Measurements from ENCODE around the gene EXOC7. TPM values are rescaled to one million over a fixed set of nuclear protein-coding genes. Genes with fewer than 3 reads are reported as not detected.
"Not testable (repeated sequence)": the region's sequence is repeated elsewhere in the genome, so short reads cannot be mapped to it uniquely, and the experiment has no call there.

The EXOC7 gene
- total RNA-seq, 3 donors from 2014 or later = 89.9 to 106 (median 91.0) TPM

DNA sequence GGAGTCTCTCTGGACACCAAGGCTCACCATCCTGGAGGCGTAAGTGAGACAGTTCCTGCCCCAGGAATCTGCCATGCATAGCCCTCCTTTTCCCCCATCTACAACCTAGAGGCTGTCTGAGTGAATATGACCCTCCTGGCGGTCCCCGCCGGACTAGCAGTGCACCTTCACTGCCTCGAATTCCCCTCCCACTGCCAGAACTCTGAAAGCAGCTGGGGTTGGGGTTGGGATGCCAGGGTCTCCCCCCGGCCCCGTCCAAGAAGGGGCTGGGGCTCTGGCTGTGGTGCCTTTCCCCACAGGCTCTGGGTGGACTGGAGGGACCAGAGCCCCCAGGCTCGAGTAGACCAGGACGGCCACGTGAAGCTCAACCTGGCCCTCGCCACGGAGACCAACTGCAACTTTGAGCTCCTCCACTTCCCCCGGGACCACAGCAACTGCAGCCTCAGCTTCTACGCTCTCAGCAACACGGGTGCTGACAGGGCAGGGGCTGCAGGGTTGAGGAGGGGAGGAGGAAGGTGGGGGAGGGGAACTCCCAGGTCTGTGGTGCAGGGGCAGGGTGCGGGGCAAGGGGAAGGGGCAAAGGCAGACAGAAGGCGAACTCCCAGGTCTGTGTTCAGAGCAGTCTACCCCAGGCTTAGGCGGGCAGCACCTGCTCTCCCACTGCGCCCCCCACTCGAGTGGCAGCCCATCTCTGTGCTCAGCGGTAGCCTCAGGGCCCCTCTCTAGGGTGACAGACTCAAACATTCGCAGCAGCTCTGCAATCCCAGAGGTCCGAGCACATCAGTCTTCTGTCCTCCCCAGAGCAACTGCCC is 23.4 kb downstream of the EXOC7 start:
- Mint-ChIP-seq H3K9me3 (no peaks in the 10 kb centered on the region), H3K27me3 (ENCODE audit: low read depth) (peaks cover 30% of the 10 kb centered on the region), H3K36me3 (ENCODE audit: insufficient read depth) (peaks cover 11% of the 10 kb centered on the region), H3K4me3 (no peak overlapping the region), H3K4me1 (ENCODE audit: low read depth) (peaks cover 40% of the 10 kb centered on the region)
- DNase-seq = no peak
- peak; percentile 19 to 39 for ATAC-seq

DNA sequence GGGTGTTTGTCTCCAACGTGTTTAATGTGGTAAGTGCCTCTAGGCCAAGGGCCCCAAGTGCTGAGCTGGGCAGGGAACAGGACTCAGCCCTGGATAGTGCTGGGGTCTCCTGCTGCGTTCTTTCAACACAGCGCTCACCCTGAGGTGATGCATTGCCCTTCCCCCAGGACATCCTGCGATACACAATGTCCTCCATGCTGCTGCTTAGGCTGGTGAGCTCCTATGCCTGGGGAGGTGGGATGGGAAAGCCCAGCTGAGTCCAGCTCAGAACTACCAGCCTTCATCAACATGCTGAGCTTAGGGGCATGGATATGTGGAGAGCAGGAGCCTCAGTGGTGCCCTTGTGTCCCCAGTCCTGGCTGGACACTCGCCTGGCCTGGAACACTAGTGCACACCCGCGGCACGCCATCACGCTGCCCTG is 24.0 kb downstream of the EXOC7 start:
- peaks cover 44% of the 10 kb centered on the region for H3K4me1 Mint-ChIP-seq (ENCODE audit: low read depth)
- DNase-seq (no peak), ATAC-seq (no peak)
- no peak overlapping the region for H3K4me3 Mint-ChIP-seq
- H3K9me3 Mint-ChIP-seq = no peaks in the 10 kb centered on the region
- H3K36me3 Mint-ChIP-seq (ENCODE audit: insufficient read depth) = peaks cover 9% of the 10 kb centered on the region
- peaks cover 35% of the 10 kb centered on the region for H3K27me3 Mint-ChIP-seq (ENCODE audit: low read depth)

DNA sequence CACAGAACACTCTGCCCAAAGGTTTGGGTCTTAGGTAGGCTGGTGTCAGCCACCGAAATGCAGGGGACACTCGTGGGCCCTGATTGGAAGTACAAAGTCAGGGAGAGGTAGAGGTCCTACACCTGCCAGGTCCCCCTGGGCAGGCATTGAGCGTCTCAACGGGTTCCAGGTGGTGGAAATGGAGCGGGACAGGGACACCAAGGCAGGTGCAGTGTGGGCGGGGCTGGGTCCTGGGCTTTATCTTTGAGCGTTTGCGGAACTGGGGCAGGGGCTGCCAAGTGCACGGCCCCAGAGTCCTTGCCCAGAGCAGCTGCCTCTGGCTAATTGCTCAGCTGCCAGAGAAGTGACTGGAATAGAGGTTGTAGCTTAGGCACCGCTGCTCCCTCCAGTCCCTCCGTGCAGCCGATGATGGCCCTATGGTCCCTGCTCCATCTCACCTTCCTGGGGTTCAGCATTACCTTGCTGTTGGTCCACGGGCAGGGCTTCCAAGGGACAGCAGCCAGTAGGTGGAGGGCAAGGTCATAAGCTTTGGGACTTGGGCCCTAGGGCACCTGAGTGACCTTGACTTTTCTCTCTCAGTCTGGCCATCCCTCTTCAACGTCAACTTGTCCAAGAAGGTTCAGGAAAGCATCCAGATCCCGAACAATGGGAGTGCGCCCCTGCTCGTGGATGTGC is 24.6 kb downstream of the EXOC7 start, which contains the start of gene ZACN:
ZACN (plus strand) TSS at position 323 of the 675 bp plus-strand sequence; CDS start at position 406, 83 bp downstream.
- Mint-ChIP-seq H3K9me3 (no peaks in the 10 kb centered on the region), H3K36me3 (ENCODE audit: insufficient read depth) (peaks cover 4% of the 10 kb centered on the region), H3K4me3 (no peak within 1 kb of the TSS), H3K4me1 (ENCODE audit: low read depth) (peaks cover 44% of the 10 kb centered on the region), H3K27me3 (ENCODE audit: low read depth) (peaks cover 37% of the 10 kb centered on the region)
- no peak for DNase-seq
- no peak for ATAC-seq

DNA sequence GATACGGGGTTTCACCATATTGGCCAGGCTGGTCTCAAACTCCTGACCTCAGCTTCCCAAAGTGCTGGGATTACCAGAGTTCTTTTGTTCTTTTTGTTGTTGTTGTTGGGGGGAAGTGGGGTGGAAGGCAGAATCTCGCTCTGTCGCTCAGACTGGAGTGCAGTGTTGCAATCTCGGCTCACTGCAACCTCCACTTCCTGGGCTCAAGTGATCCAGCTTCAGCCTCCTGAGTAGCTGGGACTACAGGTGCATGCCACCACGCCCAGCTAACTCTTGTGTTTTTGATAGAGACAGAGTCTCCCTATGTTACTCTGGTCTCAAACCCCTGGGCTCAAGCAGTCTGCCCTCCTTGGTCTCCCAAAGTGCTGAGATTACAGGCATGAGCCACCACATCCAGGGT is 25.2 kb downstream of the EXOC7 start:
- H3K4me1 Mint-ChIP-seq (ENCODE audit: low read depth) = peaks cover 46% of the 10 kb centered on the region
- not testable (repeated sequence) for ATAC-seq; H3K9me3 Mint-ChIP-seq; H3K36me3 Mint-ChIP-seq (ENCODE audit: insufficient read depth); DNase-seq; H3K4me3 Mint-ChIP-seq
- peaks cover 43% of the 10 kb centered on the region for H3K27me3 Mint-ChIP-seq (ENCODE audit: low read depth)

DNA sequence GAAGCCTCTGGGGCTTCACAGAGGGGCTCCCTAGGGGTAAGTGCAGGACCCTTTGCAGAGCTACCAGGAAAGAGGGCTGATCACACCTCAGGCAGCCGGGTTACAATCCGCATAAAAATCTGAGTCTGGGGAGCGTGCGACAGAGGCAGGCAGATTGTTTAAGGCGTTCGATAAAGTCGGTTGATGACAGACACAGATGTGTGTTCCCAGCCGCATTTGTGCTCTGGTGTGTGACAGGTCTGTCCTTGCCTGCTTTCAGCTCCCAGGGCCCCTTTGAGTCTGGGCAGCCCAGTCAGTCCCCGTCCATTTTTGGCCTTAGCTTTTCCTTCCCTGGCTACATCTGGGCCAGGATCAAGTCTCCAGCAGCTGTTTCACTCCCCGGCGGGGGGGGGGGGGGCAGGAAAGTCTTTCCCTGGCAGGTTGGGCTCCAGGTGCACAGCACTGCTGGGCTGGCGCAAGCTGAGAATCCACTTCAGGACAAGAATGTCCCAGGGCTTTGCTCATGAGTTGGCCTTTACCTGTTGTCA is 25.9 kb downstream of the EXOC7 start:
- peaks cover 43% of the 10 kb centered on the region for H3K27me3 Mint-ChIP-seq (ENCODE audit: low read depth)
- no peak overlapping the region for H3K4me3 Mint-ChIP-seq
- DNase-seq = no peak
- H3K36me3 Mint-ChIP-seq (ENCODE audit: insufficient read depth) = no peaks in the 10 kb centered on the region
- peaks cover 49% of the 10 kb centered on the region for H3K4me1 Mint-ChIP-seq (ENCODE audit: low read depth)
- no peaks in the 10 kb centered on the region for H3K9me3 Mint-ChIP-seq
- ATAC-seq = no peak

DNA sequence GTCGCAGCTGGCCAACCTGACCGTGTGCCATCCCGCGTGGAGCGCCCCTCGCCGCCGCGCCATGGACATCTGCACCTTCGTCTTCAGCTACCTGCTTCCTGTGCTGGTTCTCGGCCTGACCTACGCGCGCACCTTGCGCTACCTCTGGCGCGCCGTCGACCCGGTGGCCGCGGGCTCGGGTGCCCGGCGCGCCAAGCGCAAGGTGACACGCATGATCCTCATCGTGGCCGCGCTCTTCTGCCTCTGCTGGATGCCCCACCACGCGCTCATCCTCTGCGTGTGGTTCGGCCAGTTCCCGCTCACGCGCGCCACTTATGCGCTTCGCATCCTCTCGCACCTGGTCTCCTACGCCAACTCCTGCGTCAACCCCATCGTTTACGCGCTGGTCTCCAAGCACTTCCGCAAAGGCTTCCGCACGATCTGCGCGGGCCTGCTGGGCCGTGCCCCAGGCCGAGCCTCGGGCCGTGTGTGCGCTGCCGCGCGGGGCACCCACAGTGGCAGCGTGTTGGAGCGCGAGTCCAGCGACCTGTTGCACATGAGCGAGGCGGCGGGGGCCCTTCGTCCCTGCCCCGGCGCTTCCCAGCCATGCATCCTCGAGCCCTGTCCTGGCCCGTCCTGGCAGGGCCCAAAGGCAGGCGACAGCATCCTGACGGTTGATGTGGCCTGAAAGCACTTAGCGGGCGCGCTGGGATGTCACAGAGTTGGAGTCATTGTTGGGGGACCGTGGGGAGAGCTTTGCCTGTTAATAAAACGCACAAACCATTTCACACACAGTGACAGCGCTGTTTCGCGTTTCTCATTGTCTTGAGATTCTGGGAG is 26.6 kb downstream of the EXOC7 start:
- ATAC-seq = peak in 1 of 2 donors; percentile 7
- Mint-ChIP-seq H3K27me3 (ENCODE audit: low read depth) (peaks cover 43% of the 10 kb centered on the region), H3K4me1 (ENCODE audit: low read depth) (peaks cover 49% of the 10 kb centered on the region), H3K36me3 (ENCODE audit: insufficient read depth) (no peaks in the 10 kb centered on the region), H3K9me3 (no peaks in the 10 kb centered on the region), H3K4me3 (peak overlapping the region; percentile 72)
- no peak for DNase-seq

DNA sequence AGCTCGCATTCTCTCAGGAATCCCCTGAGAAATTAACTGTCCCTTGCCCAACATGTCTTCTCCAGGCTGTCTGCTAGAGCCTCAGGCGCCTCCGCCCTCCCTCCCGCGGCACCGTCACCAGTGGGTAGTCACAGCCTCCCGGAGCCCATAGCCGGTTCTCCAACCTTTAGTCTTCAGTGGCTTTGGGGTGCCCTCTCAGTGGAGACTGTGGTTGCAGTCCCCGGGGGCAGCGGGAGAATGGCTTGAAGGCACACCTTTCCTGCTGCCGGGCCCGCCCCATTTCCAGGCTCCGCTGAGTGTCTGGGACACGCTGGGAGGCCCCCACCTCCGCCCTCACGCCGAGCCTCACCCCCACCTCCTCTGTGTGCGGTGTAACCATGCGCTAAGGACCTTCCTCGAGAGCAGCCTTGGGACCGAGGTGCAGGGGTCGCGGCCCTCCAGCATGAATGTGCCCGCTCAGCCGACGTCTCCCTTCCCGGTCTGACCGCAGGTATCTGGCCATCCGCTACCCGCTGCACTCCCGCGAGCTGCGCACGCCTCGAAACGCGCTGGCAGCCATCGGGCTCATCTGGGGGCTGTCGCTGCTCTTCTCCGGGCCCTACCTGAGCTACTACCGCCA is 27.3 kb downstream of the EXOC7 start:
- Mint-ChIP-seq H3K4me3 (peak overlapping the region; percentile 72), H3K27me3 (ENCODE audit: low read depth) (peaks cover 43% of the 10 kb centered on the region)
- DNase-seq = no peak

DNA sequence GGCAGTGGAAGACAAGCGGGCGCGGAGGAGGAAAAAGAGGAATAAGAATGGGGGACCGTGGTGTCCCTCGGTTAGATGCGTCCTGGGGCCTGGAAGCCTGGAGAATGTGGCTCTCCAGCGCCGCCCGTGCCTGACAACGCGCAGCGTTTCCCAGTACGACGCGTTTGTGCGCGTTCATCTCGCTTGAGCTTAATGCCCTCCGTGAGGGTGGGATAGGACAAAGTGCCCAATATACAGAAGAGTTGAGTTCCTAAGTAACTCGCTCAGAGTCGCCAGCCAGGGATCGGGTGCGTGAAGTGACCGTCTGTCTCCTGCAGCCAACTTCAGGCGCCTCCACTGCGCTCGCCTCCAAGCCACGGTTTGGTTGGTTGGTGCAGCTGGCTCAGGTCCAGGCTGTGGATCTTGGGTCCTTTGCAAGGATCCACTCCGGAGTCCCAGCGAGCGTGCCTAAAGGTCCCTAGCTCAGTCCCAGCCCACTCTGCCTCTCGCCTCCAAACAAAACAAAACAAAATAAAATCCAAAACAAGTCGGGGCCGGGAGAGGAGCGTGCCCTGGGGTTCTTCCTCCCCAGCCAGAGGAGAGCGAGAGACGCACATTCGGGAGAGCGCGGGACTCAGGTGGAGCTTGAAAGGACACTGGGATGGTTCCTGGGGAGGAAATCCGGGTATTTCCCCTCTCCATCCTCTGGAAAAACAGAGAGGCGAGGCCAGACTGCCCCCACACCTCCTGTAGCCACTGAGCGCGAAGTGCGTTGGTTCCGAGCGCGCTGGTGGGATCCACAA is 28.0 kb downstream of the EXOC7 start:
- no peak for ATAC-seq
- H3K36me3 Mint-ChIP-seq (ENCODE audit: insufficient read depth) = no peaks in the 10 kb centered on the region
- H3K27me3 Mint-ChIP-seq (ENCODE audit: low read depth) = peaks cover 43% of the 10 kb centered on the region
- peak overlapping the region; percentile 67 for H3K4me3 Mint-ChIP-seq
- no peaks in the 10 kb centered on the region for H3K9me3 Mint-ChIP-seq
- peaks cover 53% of the 10 kb centered on the region for H3K4me1 Mint-ChIP-seq (ENCODE audit: low read depth)
- no peak for DNase-seq

More for the DNA sequence above, 27.3 kb downstream of the EXOC7 start:
- Mint-ChIP-seq H3K4me1 (ENCODE audit: low read depth) (peaks cover 48% of the 10 kb centered on the region), H3K36me3 (ENCODE audit: insufficient read depth) (no peaks in the 10 kb centered on the region), H3K9me3 (no peaks in the 10 kb centered on the region)
- ATAC-seq = no peak

DNA sequence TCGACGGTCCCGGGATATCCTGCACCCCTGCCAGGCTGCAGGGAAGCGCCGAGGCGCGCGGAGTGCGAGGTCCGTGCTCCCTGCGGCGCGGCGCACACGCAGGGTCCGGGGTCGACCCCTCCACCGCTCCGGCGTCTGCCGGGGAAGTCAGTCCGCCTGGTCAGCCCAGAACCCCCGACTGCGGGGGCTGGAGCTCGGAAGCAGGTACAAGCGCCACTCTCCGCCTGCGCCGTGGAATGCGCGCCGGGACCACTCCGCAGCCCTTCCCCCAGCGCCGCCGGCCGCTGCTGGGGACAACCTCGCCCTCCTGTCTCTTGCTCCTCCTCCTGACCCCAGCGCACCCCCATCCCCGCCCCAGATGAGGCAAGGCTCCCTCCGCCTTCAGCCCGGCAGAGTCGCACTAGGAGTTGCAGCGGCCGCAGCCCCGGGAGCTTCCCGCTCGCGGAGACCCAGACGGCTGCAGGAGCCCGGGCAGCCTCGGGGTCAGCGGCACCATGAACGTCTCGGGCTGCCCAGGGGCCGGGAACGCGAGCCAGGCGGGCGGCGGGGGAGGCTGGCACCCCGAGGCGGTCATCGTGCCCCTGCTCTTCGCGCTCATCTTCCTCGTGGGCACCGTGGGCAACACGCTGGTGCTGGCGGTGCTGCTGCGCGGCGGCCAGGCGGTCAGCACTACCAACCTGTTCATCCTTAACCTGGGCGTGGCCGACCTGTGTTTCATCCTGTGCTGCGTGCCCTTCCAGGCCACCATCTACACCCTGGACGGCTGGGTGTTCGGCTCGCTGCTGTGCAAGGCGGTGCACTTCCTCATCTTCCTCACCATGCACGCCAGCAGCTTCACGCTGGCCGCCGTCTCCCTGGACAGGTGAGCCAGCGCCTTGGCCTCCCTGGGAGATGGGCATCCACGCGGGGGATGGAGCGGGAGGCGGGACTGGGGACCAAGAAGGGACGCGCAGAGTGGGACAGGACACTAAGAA is 28.9 kb downstream of the EXOC7 start, which contains the start of gene GALR2:
GALR2 (plus strand) TSS at position 392 of the 974 bp plus-strand sequence; CDS start at position 495, 103 bp downstream.
- DNase-seq = no peak
- no peak for ATAC-seq
- Mint-ChIP-seq H3K36me3 (ENCODE audit: insufficient read depth) (no peaks in the 10 kb centered on the region), H3K27me3 (ENCODE audit: low read depth) (peaks cover 43% of the 10 kb centered on the region), H3K9me3 (no peaks in the 10 kb centered on the region), H3K4me1 (ENCODE audit: low read depth) (peaks cover 56% of the 10 kb centered on the region), H3K4me3 (peak within 1 kb of the TSS; percentile 67)

DNA sequence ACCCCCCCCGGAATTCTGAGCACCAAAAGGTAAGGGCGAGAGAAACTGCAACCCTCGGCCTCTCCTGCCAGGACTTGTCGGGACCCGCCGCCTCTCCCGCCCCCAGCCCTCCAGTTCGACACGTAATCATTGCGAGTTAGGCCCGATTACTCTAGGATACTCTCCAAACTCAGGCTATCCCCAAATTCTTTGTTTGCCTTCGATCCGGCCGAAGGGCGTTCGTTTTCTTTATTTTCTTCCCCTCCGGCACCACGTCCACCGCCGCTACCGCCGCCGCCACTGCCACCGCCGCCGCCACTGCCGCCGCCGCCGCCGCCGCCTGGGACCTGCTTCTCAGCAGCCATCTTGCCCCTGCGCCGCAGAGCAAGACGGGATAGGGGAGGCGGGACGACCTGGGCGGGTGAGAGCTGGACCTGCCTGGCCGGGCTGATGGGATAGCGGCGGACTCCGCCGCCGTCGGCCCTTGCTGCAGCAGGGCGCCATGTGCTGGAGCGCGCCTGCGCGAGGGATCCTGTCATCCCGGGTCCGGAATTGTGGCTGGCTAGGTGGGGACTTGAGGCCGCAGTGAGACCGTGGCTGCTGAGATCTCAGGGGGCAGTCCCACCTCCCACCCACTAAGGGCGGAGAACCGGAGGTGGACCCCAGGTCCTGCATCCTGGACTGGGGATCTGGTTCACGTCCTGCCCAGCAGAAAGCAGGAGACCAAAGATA is 31.3 kb downstream of the EXOC7 start, which contains the start of gene SRP68:
SRP68 (minus strand) TSS at position 370 of the 711 bp plus-strand sequence; CDS start at position 344, 26 bp downstream.
- H3K36me3 Mint-ChIP-seq (ENCODE audit: insufficient read depth) = peaks cover 2% of the 10 kb centered on the region
- peak; percentile 80 for DNase-seq
- peak within 1 kb of the TSS; percentile 99 for H3K4me3 Mint-ChIP-seq
- H3K4me1 Mint-ChIP-seq (ENCODE audit: low read depth) = peaks cover 47% of the 10 kb centered on the region
- ATAC-seq = peak; percentile 69 to 72
- no peaks in the 10 kb centered on the region for H3K9me3 Mint-ChIP-seq
- peaks cover 33% of the 10 kb centered on the region for H3K27me3 Mint-ChIP-seq (ENCODE audit: low read depth)

DNA sequence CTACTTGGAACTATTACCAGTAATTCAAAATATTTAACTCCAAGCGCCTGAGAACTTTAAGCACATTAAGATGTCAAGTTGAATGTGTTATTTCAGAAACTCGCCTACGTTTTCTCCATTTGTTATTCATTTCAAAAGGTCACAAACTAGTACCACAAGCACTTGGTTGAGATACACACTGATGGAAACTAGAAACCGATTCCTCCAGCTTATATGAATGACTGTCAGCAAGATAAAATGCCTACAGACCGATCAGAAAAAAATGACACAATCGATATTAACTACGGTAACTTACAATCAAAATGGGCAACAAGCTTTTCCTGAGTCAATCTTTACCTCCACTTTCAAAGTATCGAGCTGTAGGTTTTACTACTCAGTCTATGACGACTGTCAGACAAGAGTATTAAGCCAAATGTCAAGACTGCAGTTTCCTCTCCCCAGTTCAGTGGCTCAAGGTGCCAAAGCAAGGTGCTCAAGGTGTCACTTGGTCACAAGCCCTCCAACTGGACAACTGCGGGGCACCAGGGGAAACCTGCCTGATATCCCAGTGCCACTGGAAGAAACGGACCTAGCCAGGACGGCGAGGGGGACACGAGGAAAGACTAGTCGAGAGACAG is 31.9 kb downstream of the EXOC7 start:
- H3K27me3 Mint-ChIP-seq (ENCODE audit: low read depth) = peaks cover 27% of the 10 kb centered on the region
- H3K9me3 Mint-ChIP-seq = no peaks in the 10 kb centered on the region
- H3K36me3 Mint-ChIP-seq (ENCODE audit: insufficient read depth) = peaks cover 7% of the 10 kb centered on the region
- H3K4me3 Mint-ChIP-seq = peak overlapping the region; percentile 99
- peaks cover 44% of the 10 kb centered on the region for H3K4me1 Mint-ChIP-seq (ENCODE audit: low read depth)
- no peak for DNase-seq
- ATAC-seq = peak; percentile 74 to 77
